Measurements from ENCODE around the gene CT83. TPM values are rescaled to one million over a fixed set of nuclear protein-coding genes. Genes with fewer than 3 reads are reported as not detected.

The CT83 gene
- total RNA-seq, 6 experiments from 2014 or later = not detected

GRCh38 chrX:116413273-116413672 is 49.5 kb downstream of the CT83 start:
- Mint-ChIP-seq H3K9me3 (peaks cover 12% of the 10 kb centered on the region; the same call in 1 of the 2 replicates), H3K36me3 (ENCODE audit: low read depth) (no peaks in the 10 kb centered on the region), H3K4me1 (ENCODE audit: low read depth) (no peaks in the 10 kb centered on the region), H3K27me3 (ENCODE audit: insufficient read depth) (no peaks in the 10 kb centered on the region), H3K27ac (no peak overlapping the region), H3K4me3 (no peak overlapping the region)
- no peak for DNase-seq
- TF ChIP-seq CTCF (IDR thresholded peaks at IDR 0.05) = no peak

Other genes starting within 250 kb of the CT83 start
- gene SLC6A14, start 26.4 kb downstream of the CT83 start, total RNA-seq (2021; fragmentation: NEBNext Ultra II Directional; extraction: Animal tissue kit (Norgen Biotek cat#: 25700)) = not detected